Gastroesophageal sphincter (tissue), 4 donors: ENCODE data around the gene HES3. TPM values are rescaled to one million over a fixed set of nuclear protein-coding genes. Genes with fewer than 3 reads are reported as not detected.

Experiments used
- ATAC-seq: fragments of 150-250 bp; one replicate; pipeline ENCODE4 v1.9.1; 2016; ENCODE audit warnings: mild to moderate bottlenecking, moderate library complexity
- H3K27ac ChIP-seq, 4 donors: fragments of 200-600 bp; sonication (generic) in 3 of 4; 1 replicate in 3 of 4; 2 replicates in 1 of 4; pipeline ENCODE4 v1.5.1; 2016 to 2019
- H3K27me3 ChIP-seq: fragments of 200-600 bp; sonication (generic); one replicate; pipeline ENCODE4 v1.5.1; 2019
- H3K36me3 ChIP-seq, 2 donors: fragments of 200-600 bp; sonication (generic); one replicate each; pipeline ENCODE4 v1.5.1; 2019; ENCODE audit warnings: control low read depth in 1 of 2
- H3K4me1 ChIP-seq, 3 donors: fragments of 200-600 bp; sonication (generic); 1 replicate in 2 of 3; 2 replicates in 1 of 3; pipeline ENCODE4 v1.5.1; 2016 to 2019; ENCODE audit warnings: control low read depth in 2 of 3
- H3K4me3 ChIP-seq, 2 donors: fragments of 200-600 bp; sonication (generic); one replicate each; pipeline ENCODE4 v1.5.1; 2019; ENCODE audit warnings: mild to moderate bottlenecking in 1 of 2, moderate library complexity in 1 of 2
- H3K9me3 ChIP-seq, 3 donors: fragments of 200-600 bp; sonication (generic); one replicate each; pipeline ENCODE4 v1.5.1; 2017 to 2019; ENCODE audit warnings: control low read depth in 2 of 3
- CTCF ChIP-seq, 4 experiments: fragments of 200-600 bp in 2 of 4; fragments of 450-650 bp in 2 of 4; sonication (generic) in 1 of 4; IDR thresholded peaks; one replicate each; pipeline ENCODE4 v1.5.1; 2017 to 2019; ENCODE audit warnings: antibody characterized with exemption in 4 of 4, mild to moderate bottlenecking in 2 of 4, moderate library complexity in 2 of 4
- EP300 ChIP-seq: sonication (generic); formaldehyde crosslinking; IDR thresholded peaks from one replicate; pipeline ENCODE4 v1.6.1; 2017; ENCODE audit warnings: antibody characterized with exemption, mild to moderate bottlenecking
- POLR2A ChIP-seq, 2 donors: fragments of 450-650 bp; IDR thresholded peaks; one replicate each; pipeline ENCODE4 v1.6.1; 2017; ENCODE audit warnings: antibody characterized with exemption in 2 of 2, mild to moderate bottlenecking in 2 of 2, moderate library complexity in 1 of 2
- POLR2AphosphoS5 ChIP-seq: sonication (generic); formaldehyde crosslinking; IDR thresholded peaks from one replicate; pipeline ENCODE4 v1.6.1; 2017; ENCODE audit warnings: antibody characterized with exemption
- WGBS, 2 donors: methylation state at CpG; one replicate each; pipeline ENCODE4 v1.1.5; 2018; ENCODE audit warnings: low coverage in 1 of 2; 5-methylcytosine and 5-hydroxymethylcytosine counted together
- total RNA-seq, 4 donors: library from RNA; depleted of rRNA; stranded (reverse); fragments of >200 nt; gene quantifications; one replicate each; pipeline ENCODE4 v1.1.0, GENCODE V29; 2016

HES3 gene
- total RNA-seq, 4 donors from 2014 or later, result not detected

- H3K27me3 ChIP-seq, result peaks cover 70% of the 10 kb centered on the region
- no peak overlapping the region for H3K27ac ChIP-seq
- WGBS, 2 donors, result 88% methylated on average over 1 of the region's 9 CpGs; no CpG with 5 or more reads in 1 of the 2 donors
- TF ChIP-seq POLR2A (IDR thresholded peaks at IDR 0.05), result no peak
- TF ChIP-seq CTCF (IDR thresholded peaks at IDR 0.05), result no peak
- TF ChIP-seq EP300, result no peak
- no peak for TF ChIP-seq POLR2AphosphoS5
- H3K9me3 ChIP-seq, result no peaks in the 10 kb centered on the region
- ATAC-seq, result no peak
- H3K36me3 ChIP-seq, result peaks cover 0 to 23% of the 10 kb centered on the region in 2 donors
- no peak overlapping the region for H3K4me3 ChIP-seq
- H3K4me1 ChIP-seq, result peaks cover 0 to 14% (median 6%) of the 10 kb centered on the region in 3 donors
Observed at GRCh38 chr1:6253380-6253779, 9.4 kb downstream of the HES3 start.

- no peak for ATAC-seq
- Histone ChIP-seq H3K36me3 (peaks cover 0 to 23% of the 10 kb centered on the region in 2 donors), H3K9me3 (no peaks in the 10 kb centered on the region), H3K4me1 (peaks cover 0 to 15% (median 3%) of the 10 kb centered on the region in 3 donors), H3K27ac (no peak overlapping the region), H3K27me3 (peaks cover 60% of the 10 kb centered on the region), H3K4me3 (no peak overlapping the region)
- WGBS, 2 donors, result 91% methylated on average over 4 of the region's 16 CpGs; no CpG with 5 or more reads in 1 of the 2 donors
- TF ChIP-seq EP300 (no peak), CTCF (IDR thresholded peaks at IDR 0.05) (no peak), POLR2AphosphoS5 (no peak), POLR2A (IDR thresholded peaks at IDR 0.05) (no peak)
Observed at GRCh38 chr1:6254691-6255090, 10.7 kb downstream of the HES3 start.

GRCh38 chr1:6256645-6257044 is 12.7 kb downstream of the HES3 start:
- no peak for ATAC-seq
- Histone ChIP-seq H3K27me3 (peaks cover 58% of the 10 kb centered on the region), H3K27ac (no peak overlapping the region), H3K4me3 (no peak overlapping the region), H3K36me3 (peaks cover 0 to 23% of the 10 kb centered on the region in 2 donors), H3K4me1 (peaks cover 0 to 27% (median 11%) of the 10 kb centered on the region in 3 donors), H3K9me3 (no peaks in the 10 kb centered on the region)
- TF ChIP-seq EP300 (no peak), POLR2AphosphoS5 (no peak), CTCF (IDR thresholded peaks at IDR 0.05) (no peak), POLR2A (IDR thresholded peaks at IDR 0.05) (no peak)
- WGBS, 2 donors, result 80% methylated on average over 12 of the region's 13 CpGs; no CpG with 5 or more reads in 1 of the 2 donors

- 83% methylated on average over 1 of the region's 8 CpGs; no CpG with 5 or more reads in 1 of the 2 donors for WGBS, 2 donors
- no peak overlapping the region for H3K4me3 ChIP-seq
- no peak for ATAC-seq
- H3K36me3 ChIP-seq, result peaks cover 0 to 20% of the 10 kb centered on the region in 2 donors
- no peaks in the 10 kb centered on the region for H3K9me3 ChIP-seq
- TF ChIP-seq CTCF (IDR thresholded peaks at IDR 0.05) (no peak), POLR2A (IDR thresholded peaks at IDR 0.05) (no peak), EP300 (no peak), POLR2AphosphoS5 (no peak)
- no peak overlapping the region for H3K27ac ChIP-seq
- H3K27me3 ChIP-seq, result peaks cover 58% of the 10 kb centered on the region
- H3K4me1 ChIP-seq, result peaks cover 0 to 36% (median 12%) of the 10 kb centered on the region in 3 donors
Observed at GRCh38 chr1:6257541-6258069, 13.6 kb downstream of the HES3 start.

- Histone ChIP-seq H3K27me3 (peaks cover 59% of the 10 kb centered on the region), H3K9me3 (no peaks in the 10 kb centered on the region), H3K4me1 (peaks cover 0 to 47% (median 22%) of the 10 kb centered on the region in 3 donors), H3K27ac (no peak overlapping the region), H3K4me3 (no peak overlapping the region), H3K36me3 (peaks cover 0 to 11% of the 10 kb centered on the region in 2 donors)
- 63 to 80% methylated on average over 2 to 3 of the region's 10 CpGs for WGBS, 2 donors
- no peak for ATAC-seq
- TF ChIP-seq POLR2A (IDR thresholded peaks at IDR 0.05), result no peak
- TF ChIP-seq POLR2AphosphoS5, result no peak
- TF ChIP-seq EP300, result no peak
- TF ChIP-seq CTCF (IDR thresholded peaks at IDR 0.05), result no peak
Observed at GRCh38 chr1:6258675-6259074, 14.7 kb downstream of the HES3 start.
